ENCODE results near the gene RNF7.
"Not testable (repeated sequence)": the region's sequence is repeated elsewhere in the genome, so short reads cannot be mapped to it uniquely, and the experiment has no call there.

RNF7 gene

DNA sequence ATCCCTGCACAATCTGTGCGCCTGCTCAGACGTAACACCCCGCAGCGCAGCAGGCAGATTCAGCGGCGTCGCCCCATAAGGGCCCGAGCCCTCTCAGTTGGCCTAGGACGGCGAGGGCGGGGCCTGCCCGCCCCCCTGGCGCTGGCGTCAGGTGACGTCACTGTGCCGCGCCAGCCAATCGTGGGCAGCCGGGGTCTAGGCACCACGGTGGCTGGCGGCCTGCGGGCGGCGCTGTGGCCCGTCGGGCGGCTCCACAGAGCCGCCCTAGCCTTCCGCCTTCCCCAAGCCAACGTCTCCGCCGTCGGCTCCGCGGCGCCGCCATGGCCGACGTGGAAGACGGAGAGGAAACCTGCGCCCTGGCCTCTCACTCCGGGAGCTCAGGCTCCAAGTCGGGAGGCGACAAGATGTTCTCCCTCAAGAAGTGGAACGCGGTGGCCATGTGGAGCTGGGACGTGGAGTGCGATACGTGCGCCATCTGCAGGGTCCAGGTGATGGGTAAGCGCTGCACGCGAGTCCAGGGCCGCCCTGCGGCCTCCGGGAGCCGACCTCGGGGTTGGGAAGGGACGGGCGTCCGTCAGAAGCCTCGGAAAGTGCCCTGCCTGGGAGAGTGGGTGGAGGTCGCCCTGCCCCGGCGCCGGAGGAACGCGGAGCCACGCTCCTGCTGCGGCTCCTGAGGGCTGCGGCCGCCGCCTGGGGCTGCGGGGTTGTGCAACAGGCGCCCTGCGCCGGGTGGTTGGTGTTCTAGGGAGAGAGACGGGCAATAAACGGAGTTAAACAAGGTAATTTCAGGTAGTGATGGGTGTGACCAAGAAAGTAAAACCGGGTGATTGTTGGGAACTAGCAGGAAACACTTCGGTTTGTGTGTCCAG is at the start of gene RNF7:
RNF7 (plus strand) TSS at position 277 of the 869 bp plus-strand sequence; CDS start at position 321, 44 bp downstream.
- DNase-seq: peak; percentile 96

DNA sequence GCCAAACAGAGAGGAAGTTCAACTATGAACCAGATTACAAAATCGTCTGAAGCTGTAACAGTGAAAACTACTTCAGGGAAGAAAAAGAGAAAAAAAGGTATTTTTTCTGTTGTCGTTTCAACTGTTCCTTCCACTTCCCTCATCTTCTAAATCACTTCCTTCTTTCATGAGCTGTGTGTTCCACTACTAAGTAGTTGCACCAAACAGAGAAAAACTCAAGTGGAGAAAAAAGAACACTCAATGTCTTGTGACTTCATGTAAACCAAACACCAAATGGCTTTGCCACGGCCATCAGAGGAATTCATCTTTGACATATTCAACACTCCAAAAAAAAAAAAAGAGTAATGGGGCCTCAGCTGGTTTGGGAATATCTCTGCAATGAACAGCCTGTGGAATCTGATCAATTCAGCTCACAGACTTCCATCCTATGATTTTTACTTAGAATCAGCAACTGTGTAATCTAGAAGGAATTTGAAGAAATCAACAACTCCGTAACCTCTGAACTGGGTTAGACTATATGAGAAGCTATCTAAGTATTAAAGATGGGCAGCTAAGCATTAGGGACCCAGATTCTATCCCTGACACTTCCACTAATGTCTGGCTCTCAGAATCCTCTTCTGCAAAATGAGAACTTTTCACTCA is 47.5 kb upstream of the RNF7 start:
- no peak for DNase-seq

DNA sequence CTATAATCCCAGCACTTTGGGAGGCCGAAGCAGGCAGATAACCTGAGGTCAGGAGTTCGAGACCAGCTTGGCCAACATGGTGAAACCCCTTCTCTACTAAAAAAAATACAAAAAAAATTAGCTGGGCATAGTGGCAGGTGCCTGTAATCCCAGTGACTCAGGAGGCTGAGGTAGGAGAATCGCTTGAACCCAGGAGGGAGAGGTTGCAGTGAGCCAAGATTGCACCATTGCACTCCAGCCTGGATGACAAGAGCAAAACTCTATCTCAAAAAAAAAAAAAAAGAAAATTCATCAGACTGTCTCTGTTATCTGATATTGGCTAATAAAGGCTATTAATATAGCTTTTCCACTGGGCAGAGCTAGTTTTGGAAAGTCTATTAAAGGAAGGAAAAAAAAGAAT is 46.6 kb upstream of the RNF7 start:
- DNase-seq: not testable (repeated sequence)

DNA sequence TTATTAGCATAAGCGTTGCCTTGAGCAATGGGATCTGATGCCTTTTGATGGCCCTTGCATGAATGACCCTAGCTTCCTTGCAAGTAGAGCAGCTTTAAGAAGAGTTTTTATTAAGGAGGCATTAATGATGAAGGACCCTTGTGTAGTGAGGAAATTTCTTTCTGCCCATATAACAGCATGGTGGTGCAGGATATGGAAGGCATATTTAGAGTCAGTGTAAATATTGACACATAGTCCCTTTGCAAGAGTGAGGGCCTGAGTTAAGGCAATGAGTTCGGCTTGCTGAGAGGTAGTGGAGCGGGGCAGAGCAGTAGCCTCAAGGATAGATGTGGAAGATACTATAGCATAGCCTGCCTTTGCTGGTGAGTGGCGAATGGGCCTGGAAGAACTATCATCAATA is 45.1 kb upstream of the RNF7 start:
- DNase-seq: not testable (repeated sequence)

DNA sequence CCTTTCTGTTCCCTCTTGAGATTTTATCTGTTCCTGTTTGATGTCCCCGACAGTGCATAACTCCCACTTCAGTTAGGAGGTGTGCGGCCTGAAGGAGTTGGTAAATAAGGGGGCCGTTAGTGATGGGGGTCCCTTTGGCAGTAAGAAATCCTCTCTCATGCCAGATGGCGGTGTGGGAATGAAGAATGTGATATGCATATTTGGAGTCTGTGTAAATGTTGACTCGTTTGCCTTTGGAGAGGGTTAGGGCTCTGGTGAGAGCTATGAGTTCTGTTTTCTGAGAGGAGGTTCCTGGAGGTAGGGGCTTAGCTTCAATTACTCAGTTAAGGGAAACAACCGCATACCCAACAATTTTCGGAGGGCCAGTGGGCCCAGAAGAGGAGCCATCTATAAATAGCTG is 38.8 kb upstream of the RNF7 start:
- DNase-seq: no peak

DNA sequence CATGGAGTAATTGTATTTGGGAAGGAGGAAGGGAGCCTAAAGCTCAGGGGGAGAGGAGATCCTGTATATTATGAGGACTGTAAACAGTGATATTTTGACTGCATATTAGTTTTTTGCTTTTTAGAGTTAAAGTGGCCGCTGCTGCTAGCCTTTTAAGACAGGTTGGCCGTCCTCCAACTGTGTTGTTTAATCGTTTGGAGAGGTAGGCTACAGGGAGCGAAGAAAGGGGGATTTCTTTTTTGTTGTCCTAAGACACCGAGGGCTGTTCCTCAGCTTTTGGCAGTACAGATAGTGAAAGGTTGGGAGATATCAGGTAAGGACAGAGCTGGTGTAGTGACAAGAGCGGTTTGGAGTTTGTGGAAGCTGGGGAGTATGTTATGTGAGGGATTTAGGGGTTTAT is 38.2 kb upstream of the RNF7 start:
- DNase-seq: no peak

DNA sequence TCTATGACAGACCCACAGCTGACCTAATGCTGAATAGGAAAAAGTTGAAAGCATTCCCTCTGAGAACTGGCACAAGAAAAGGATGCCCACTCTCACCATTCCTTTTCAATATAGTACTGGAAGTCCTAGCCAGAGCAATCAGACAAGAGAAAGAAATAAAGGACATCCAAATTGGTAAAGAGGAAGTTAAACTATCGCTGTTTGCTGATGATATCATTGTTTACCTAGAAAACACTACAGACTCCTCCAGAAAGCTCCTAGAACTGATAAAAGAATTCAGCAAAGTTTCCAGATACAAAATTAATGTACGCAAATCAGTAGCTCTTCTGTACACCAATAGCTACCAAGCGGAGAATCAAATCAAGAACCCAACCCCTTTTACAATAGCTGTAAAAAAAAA is 34.7 kb upstream of the RNF7 start:
- DNase-seq: not testable (repeated sequence)

DNA sequence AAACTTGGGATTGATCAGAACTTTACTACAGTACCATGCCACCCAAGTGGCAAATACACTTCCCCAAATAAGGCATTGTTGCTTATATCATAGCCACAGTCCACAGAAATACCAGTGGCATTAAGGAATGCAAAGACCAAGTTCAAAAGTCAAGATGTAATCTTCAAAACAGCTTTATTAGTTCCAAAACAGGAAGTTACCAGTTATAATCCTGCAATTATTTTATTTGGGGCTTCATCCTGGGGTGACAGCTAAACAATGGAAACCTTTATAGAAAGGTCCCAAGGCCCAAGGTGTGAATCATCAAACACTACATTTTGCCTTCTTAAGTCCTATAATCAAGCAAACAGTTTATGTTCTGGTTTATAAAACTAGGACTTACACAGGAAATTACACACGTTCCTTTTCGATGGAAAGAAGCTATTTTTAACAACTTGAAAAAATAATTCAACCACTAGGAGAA is 30.3 kb upstream of the RNF7 start:
- no peak for DNase-seq

DNA sequence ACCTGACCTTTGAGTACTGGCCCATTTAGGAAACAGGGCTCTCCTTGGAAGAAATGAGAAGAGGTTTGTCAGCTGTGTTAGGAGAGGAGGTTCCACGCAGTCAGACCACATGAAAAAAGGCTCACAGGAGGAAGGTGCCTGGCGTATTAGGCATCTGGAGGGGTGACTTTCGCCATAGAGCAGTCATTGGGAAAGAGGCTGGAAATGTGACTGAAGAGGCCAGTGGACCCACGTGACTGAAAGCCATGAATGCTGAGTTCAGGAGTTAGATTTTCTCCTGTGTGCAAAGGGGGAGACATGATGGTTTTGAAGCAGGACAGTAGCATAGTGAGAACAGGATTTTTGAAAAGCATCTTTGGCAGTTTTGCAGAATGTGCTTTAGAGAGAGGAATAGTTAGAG is 29.7 kb upstream of the RNF7 start:
- no peak for DNase-seq

DNA sequence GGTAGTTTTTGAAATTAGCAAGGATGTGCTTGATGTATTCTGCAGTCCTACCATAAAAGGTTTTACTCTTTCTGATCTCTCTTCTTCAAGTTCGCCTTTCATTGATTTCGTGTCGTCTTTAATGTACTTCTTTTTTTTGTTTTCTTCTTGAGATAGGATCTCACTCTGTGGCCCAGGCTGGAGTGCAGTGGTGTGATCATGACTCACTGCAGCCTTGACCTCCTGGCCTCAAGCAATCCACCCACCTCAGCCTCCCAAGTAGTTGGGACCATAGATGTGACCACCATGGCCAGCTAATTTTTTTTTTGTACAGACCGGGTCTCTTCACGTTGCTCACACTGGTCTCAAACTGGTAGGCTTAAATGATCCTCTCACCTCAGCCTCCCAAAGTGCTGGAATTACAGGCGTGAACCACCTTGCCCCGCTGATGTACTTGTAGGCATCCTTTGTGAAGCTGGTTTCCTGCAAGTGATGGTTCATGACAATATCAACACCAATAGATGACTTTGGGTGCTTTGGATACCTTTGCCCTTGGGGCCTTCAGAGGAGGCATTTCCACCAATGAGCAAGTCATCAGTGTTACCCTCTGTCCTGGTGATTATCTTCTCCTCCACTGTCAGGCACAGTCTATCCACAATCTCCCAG is 28.9 kb upstream of the RNF7 start:
- DNase-seq: no peak

DNA sequence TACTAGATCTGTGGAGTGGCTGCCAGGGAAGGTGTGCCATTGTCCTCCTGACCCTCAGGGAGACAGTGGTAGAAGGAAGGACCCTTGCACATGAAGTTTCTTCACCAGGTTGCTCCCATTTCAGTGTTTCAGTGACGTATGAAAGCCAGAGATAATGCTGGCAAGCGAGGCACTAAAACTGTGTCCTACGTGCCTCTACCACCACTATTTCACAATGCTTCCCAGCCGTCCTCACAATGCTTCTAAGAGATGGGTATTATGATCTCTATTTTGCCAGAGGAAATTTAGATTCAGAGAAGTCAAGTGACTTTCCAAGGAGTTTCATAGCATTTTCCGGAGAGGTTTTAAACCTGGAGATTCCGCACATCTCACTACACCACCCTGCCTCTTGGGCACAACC is 28.0 kb upstream of the RNF7 start:
- DNase-seq: no peak

DNA sequence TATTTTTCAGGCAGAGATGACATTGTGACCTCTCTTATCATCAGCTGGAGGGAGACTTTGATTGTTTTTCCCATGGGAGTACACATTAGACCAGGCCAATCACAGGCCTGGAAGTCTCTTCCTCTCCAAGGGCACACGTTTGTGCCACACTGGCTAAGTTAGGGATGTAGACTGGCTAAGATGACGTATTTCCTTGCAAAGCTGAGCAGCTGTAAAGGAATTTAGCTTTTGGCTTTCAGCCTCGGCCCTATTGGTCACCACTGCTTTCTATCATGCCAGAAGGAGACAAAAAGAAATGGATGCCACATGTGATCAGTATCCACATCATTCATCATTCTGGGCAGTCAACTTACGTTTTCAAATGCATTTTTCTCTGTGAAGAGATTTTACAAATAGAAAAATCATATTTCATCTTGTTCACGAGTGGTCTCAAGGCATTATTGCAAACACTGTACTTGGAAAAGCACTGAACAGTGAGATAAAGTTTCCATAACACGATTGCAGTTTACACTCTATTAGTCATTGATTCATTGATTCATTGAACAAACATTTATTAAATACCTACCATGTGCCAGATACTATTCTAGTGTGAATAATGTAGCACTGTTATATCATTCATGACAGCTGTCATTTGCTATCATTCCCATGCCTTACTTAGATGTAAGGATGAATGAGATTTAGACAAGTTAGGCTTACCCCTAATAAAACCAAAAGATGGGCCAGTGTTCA is 27.0 kb upstream of the RNF7 start:
- peak; percentile 53 for DNase-seq

DNA sequence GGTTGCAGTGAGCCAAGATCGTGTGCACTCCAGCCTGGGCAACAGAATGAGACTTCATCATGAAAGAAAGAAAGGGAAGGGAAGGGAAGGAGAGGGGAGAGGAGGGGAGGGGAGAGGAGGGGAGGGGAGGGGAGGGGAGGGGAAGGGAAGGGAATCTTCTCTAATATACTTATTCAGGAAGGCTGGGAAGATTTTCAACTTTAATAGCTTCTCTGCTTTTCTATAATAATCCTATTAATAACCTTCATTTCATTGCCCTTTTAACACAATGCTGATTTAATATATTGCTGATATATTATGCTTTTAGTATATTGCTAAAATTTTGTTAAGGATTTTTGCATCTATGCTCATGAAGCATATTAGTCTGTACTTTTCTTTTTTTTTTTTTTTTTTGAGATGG is 23.4 kb upstream of the RNF7 start:
- DNase-seq: no peak

DNA sequence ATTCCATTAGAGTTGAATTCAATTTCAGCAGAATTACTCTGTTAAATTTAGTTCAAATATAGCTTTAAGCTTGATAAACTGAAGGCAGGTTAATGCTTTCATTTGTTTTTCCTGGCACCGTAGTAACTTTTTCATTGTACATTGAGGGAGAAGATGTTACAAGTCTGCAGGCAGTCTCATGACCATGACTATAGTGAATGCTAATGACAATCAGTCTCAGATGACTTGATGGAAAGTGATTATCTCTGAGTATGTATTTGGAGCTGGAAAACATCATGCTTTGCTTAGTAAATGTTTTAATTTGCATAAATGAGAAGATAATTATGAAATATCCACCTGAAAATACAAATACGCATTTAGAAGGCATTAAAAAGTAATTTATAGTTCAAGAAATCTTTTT is 16.0 kb upstream of the RNF7 start:
- no peak for DNase-seq

DNA sequence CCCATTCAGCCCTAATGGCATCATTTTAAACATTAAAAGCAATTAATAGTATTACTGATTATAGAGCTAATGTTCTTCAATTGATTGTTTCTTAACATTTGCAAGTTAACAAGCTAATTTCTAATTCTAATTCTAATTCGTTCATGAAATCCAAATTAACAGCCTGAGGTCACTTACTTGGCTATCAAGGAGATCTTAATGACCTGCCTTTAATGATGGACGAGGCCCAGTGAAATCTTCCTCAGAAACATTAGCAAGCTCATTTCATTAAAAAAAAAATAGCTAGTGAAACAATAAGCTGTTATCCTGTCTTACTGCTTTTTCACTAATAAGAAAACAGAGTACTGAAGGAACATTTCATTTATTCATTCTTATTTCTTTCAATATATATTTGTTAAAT is 15.4 kb upstream of the RNF7 start:
- no peak for DNase-seq

DNA sequence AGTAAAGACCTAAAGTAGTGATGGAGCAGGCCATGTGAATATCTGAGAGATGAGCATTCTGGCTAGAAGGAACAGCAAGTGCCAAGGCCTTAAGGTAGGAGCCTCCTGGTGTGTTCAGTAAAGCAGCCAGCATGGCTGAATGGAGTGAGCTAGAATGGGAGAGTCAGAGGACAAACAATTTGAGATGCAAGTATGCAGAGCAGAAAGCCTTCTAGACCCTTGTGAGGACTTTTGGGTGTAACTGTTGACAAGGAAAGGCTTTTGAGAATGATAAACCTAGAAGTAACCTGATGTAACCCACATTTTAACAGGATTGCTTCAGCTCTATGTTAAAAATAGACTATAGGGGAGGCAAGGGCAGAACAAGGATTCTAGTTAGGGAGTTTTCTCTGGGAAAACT is 14.8 kb upstream of the RNF7 start:
- DNase-seq: no peak

DNA sequence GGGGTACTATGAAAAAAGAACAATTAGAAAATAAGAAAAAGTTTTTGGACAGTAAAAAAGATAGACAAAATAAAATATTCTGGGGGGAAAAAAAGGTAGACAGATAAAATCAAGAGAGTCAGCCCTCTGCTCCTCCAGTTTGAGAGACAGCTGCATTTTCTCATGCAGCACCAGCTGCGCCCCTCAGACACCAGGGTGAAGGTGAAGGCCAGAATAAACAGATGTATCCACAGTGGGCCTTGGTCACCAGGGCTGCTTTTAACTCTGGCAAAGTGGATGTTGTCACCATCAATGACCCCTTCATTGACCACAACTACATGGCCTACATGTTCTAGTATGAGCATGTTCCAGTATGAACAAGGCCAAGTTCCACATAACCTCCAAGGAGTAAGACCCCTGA is 13.9 kb upstream of the RNF7 start:
- DNase-seq: no peak

DNA sequence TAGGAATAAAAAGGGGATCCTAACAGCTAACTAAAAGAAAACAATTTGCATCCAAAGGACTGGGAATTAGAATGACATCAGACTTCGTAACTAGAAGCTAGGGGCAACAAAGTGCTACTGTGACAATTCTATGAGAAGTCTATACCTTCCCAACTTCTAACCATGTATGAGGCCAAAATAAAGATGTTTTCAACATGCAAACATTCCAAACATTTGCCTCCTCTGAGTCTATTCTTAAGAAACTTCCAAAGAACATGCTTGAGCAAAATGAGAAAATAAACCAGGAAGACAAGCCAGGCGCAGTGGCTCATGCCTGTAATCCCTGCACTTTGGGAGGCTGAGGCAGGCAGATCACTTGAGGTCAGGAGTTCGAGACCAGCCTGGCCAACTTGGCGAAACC is 13.1 kb upstream of the RNF7 start:
- no peak for DNase-seq

DNA sequence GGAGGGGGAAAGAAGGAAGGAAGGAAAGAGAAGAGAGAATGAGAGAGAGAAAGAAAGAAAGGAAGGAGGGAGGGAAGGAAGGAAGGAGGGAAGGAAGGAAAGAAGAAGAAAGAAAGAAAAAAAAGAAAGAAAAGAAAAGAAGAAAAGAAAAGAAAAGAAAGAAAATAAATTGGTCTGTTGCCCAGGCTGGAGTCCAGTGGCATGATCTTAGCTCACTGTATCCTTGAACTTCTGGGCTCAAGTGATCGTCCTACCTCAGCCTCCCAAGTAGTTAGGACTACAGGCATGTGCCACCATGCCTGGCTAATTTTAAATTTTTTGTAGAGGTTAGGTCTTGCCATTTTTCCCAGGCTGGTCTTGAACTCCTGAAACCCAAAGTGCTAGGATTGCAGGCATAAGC is 11.6 kb upstream of the RNF7 start:
- no peak for DNase-seq

DNA sequence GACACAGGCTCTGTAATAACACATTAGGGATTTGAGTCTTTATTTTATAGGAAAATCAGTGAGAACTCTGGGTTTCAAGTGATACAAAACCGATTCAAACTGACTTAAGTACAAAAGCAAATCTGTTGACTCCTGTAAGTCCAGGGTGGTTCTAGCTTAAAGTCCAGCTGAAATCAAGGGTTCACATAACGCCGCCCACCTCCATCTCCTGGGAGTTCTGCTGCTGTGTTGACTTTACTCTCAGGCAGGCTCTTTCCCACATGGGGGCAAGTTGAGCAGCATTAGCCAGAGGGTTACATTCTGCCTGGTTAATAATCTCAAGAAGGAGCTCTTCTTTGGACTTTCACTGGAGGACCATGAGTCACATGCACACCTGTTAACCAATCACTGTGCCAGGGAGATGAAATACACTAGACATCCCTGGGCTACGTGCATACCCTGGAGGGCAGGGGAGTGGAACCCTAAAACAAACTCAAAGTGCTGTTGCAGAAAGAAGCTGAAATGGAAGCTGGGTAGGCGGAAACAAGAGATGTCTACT is 9.7 kb upstream of the RNF7 start:
- DNase-seq: no peak

DNA sequence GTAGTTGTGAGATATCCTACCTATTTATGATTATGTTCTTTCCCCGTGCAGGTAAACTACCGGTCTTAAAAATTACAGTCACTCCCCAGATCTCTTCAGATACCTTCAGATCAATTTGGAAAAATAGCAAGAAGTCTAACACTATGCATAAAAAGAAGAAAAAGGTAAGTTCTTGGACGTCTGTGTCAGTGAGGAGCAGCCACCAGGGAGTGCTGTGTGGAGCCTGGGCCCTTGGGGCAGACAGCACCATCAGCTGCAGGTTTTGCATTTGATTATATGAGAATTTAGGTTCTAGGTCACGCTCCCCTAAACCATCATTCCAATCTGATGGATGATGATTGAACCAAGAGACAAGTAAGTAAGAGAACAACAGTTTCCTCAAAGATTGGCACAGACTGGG is 8.9 kb upstream of the RNF7 start:
- DNase-seq: no peak

DNA sequence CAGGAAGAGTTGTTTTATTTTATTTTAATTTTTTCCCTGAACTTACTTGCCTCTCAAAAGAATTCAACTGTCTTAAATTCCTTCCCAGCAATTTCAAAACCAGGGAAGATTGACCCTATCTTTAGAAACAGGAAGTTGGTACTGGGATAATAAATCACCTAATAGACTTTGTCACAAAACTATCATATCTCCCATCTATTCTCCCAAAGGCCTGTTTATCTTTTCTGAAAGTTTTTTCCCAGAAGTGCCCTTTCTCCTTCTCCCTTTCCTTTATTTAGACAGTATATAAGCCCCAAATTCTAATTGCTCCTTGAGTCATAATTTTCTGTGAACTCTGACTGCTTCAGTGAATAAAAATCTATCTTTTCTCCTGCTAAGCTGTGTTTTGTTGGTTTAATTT is 2.9 kb upstream of the RNF7 start:
- no peak for DNase-seq

Data from NCI-H226 (cell line).